Osteocyte (in vitro differentiated cells): ENCODE data around the gene DCDC2C. TPM values are rescaled to one million over a fixed set of nuclear protein-coding genes. Genes with fewer than 3 reads are reported as not detected.
A peak's percentile ranks its signal among the peaks of the same experiment; 100 is the strongest.

ENCODE experiments used
- DNase-seq: peaks from one replicate; pipeline ENCODE4 v3.0.0; 2021; ENCODE audit warnings: mixed read lengths; ENCODE audit not compliant: unreplicated experiment; ENCODE audit errors: extremely low spot score
- H3K27ac Mint-ChIP-seq: one replicate; pipeline ENCODE4 v1.8.0; 2021; ENCODE audit warnings: mild to moderate bottlenecking, mixed read lengths; ENCODE audit not compliant: unreplicated experiment
- H3K27me3 Mint-ChIP-seq: one replicate; pipeline ENCODE4 v1.8.0; 2021; ENCODE audit warnings: mixed read lengths; ENCODE audit not compliant: unreplicated experiment
- H3K36me3 Mint-ChIP-seq: one replicate; pipeline ENCODE4 v1.8.0; 2021; ENCODE audit warnings: mixed read lengths; ENCODE audit not compliant: unreplicated experiment
- H3K4me1 Mint-ChIP-seq: one replicate; pipeline ENCODE4 v1.8.0; 2021; ENCODE audit warnings: mixed read lengths; ENCODE audit not compliant: unreplicated experiment
- H3K4me3 Mint-ChIP-seq: one replicate; pipeline ENCODE4 v1.8.0; 2021; ENCODE audit warnings: mild to moderate bottlenecking, moderate library complexity, mixed read lengths; ENCODE audit not compliant: unreplicated experiment
- H3K9me3 Mint-ChIP-seq: one replicate; pipeline ENCODE4 v1.8.0; 2021; ENCODE audit warnings: mixed read lengths; ENCODE audit not compliant: unreplicated experiment
- total RNA-seq: library from RNA; stranded (reverse); gene quantifications from 2 replicates; pipeline ENCODE4 v1.2.1, GENCODE V29; 2021
- TF ChIP-seq, protein P1 (sequence below): fragments of 200-600 bp; sonication (generic); IDR thresholded peaks from 2 replicates; pipeline ENCODE4 v1.5.0; 2021; ENCODE audit warnings: antibody characterized with exemption, mild to moderate bottlenecking, moderate library complexity

Gene DCDC2C
- total RNA-seq, 1 donor from 2014 or later: not detected

DNA sequence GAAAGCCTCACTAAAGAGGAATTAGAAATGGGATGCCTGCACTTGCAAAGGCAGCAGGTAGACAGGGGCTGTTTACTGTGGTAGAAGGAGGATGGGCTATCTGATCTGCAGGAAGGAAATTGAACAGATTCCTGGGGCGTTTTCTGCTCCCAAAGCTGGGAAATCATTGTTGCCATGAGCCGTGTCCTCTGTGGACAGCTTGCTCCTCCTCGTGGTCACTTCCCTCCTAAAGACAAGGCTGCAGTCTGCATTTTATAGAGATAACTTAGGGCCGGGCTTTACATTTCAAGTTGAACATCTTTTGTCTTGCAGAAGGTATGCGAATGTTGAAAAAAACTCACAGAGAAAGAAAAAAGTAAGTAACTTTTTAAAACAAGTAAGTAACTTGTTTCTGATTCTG is 50.9 kb downstream of the DCDC2C start:
- Mint-ChIP-seq H3K4me1 (peaks cover 2% of the 10 kb centered on the region), H3K9me3 (no peaks in the 10 kb centered on the region), H3K36me3 (no peaks in the 10 kb centered on the region), H3K27me3 (no peaks in the 10 kb centered on the region), H3K27ac (no peak overlapping the region), H3K4me3 (no peak overlapping the region)
- no peak for DNase-seq
- TF ChIP-seq, protein P1, sequence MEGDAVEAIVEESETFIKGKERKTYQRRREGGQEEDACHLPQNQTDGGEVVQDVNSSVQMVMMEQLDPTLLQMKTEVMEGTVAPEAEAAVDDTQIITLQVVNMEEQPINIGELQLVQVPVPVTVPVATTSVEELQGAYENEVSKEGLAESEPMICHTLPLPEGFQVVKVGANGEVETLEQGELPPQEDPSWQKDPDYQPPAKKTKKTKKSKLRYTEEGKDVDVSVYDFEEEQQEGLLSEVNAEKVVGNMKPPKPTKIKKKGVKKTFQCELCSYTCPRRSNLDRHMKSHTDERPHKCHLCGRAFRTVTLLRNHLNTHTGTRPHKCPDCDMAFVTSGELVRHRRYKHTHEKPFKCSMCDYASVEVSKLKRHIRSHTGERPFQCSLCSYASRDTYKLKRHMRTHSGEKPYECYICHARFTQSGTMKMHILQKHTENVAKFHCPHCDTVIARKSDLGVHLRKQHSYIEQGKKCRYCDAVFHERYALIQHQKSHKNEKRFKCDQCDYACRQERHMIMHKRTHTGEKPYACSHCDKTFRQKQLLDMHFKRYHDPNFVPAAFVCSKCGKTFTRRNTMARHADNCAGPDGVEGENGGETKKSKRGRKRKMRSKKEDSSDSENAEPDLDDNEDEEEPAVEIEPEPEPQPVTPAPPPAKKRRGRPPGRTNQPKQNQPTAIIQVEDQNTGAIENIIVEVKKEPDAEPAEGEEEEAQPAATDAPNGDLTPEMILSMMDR: no peak

GRCh38 chr2:3754795-3755194 is 51.4 kb downstream of the DCDC2C start:
- Mint-ChIP-seq H3K4me1 (peaks cover 4% of the 10 kb centered on the region), H3K27me3 (no peaks in the 10 kb centered on the region), H3K9me3 (no peaks in the 10 kb centered on the region), H3K4me3 (no peak overlapping the region), H3K27ac (no peak overlapping the region), H3K36me3 (no peaks in the 10 kb centered on the region)
- TF ChIP-seq, protein P1: no peak
- DNase-seq: no peak

GRCh38 chr2:3755277-3755676 is 51.9 kb downstream of the DCDC2C start:
- H3K9me3 Mint-ChIP-seq: no peaks in the 10 kb centered on the region
- no peak overlapping the region for H3K27ac Mint-ChIP-seq
- TF ChIP-seq, protein P1: no peak
- no peak for DNase-seq
- H3K27me3 Mint-ChIP-seq: no peaks in the 10 kb centered on the region
- peaks cover 4% of the 10 kb centered on the region for H3K4me1 Mint-ChIP-seq
- no peak overlapping the region for H3K4me3 Mint-ChIP-seq
- H3K36me3 Mint-ChIP-seq: no peaks in the 10 kb centered on the region

- TF ChIP-seq, protein P1: no peak
- Mint-ChIP-seq H3K4me3 (no peak overlapping the region), H3K36me3 (no peaks in the 10 kb centered on the region), H3K27me3 (no peaks in the 10 kb centered on the region), H3K4me1 (peaks cover 4% of the 10 kb centered on the region), H3K27ac (no peak overlapping the region), H3K9me3 (no peaks in the 10 kb centered on the region)
- no peak for DNase-seq
These were observed 52.9 kb downstream of the DCDC2C start for GRCh38 chr2:3756306-3756705.

DNA sequence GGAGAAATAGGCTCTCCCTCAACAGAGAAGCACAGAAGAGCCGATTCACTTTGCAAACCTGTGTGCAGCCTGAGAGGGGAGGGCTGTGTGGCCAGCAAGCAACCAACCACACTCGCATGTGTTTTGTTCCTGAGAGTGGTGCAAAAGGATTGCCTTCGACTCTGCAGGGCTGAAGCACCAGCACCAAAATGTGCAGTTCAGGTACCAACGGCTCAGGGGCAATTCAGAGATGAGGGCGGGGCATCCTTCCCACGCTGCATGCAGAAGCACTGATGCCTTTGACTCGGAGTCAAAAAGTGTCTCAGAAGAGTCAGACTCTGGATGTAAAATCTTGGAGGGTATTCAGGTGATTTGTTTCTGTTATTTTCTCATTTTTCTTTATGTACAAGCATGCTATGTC is 55.5 kb downstream of the DCDC2C start:
- Mint-ChIP-seq H3K9me3 (no peaks in the 10 kb centered on the region), H3K4me3 (no peak overlapping the region), H3K36me3 (no peaks in the 10 kb centered on the region), H3K4me1 (peaks cover 4% of the 10 kb centered on the region), H3K27ac (no peak overlapping the region), H3K27me3 (no peaks in the 10 kb centered on the region)
- TF ChIP-seq, protein P1: no peak
- peak; percentile 30 for DNase-seq
